IPS-20b (cell line): ENCODE data around the gene PSMG4.
A peak's percentile ranks its signal among the peaks of the same experiment; 100 is the strongest.

ENCODE experiments used
- H3K27ac ChIP-seq: one replicate; pipeline ENCODE4 v1.5.1; 2013; ENCODE audit warnings: low read length
- H3K27me3 ChIP-seq: 2 replicates; pipeline ENCODE4 v1.6.1; 2013; ENCODE audit warnings: mild to moderate bottlenecking, low read length, inconsistent platforms; ENCODE audit not compliant: insufficient read depth
- H3K36me3 ChIP-seq: 2 replicates; pipeline ENCODE4 v1.6.1; 2013; ENCODE audit warnings: low read depth, mild to moderate bottlenecking, inconsistent platforms, low read length, moderate library complexity; ENCODE audit not compliant: insufficient read depth
- H3K4me1 ChIP-seq: 2 replicates; pipeline ENCODE4 v1.6.1; 2013; ENCODE audit warnings: mild to moderate bottlenecking, control low read depth, inconsistent platforms, low read length, moderate library complexity; ENCODE audit not compliant: insufficient read depth
- H3K4me3 ChIP-seq: 2 replicates; pipeline ENCODE4 v1.5.1; 2013; ENCODE audit warnings: mild to moderate bottlenecking, low read length, inconsistent platforms
- H3K9ac ChIP-seq: 2 replicates; pipeline ENCODE4 v1.6.1; 2013; ENCODE audit warnings: low read depth, mild to moderate bottlenecking, inconsistent platforms, low read length, moderate library complexity
- H3K9me3 ChIP-seq: 2 replicates; pipeline ENCODE4 v1.6.1; 2013; ENCODE audit warnings: mild to moderate bottlenecking, low read depth, low read length, inconsistent platforms; ENCODE audit not compliant: insufficient read depth

PSMG4 gene

DNA sequence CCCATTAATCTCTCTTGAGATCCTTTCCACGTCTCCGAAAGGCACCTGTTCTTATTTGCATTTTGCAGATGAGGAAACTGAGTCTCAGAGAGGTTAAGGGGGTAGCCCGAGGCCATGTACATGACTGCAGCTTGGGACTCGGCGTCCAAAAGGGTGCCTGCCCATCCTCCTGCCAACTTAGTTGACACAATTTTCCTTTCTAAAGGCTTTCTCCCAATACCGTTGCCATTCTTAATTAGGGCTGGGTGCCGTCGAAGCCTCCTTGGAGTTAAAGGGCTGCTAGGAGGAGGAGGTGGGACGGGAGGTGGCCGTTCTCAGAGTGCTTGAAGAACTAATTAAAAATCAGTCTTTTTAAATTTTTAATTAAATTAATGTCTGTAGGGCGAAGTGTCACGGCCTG is 546 bp upstream of the PSMG4 start:
- Histone ChIP-seq H3K27me3 (no peaks in the 10 kb centered on the region), H3K4me1 (peaks cover 9% of the 10 kb centered on the region), H3K9ac (no peak overlapping the region), H3K36me3 (peaks cover 16% of the 10 kb centered on the region; the same call in 1 of the 2 replicates), H3K9me3 (no peaks in the 10 kb centered on the region), H3K27ac (no peak overlapping the region), H3K4me3 (peak overlapping the region; percentile 78; the same call in 1 of the 2 replicates)

DNA sequence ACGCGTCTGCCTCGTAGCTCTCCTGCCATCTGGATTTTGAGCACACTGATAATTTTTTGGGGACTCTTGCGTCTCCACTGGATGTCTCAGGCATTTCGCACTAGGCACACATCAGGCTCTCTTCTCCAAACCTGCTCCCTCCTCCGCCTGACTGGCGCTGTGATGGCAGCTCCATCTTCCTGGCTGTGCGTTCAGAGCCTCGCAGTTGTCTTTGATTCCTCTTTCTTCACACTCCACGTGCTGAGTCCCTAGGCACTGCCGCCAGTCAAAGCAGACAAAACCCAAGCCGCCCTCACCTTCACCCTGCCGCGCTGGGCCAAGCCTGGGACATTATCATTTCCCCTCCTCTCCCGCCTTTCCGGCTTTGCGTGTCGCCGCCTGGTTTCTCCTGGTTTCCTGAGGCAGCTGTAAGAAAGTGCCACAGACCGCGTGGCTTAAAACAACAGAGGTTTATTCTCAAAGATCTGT is 778 bp downstream of the PSMG4 start:
- Histone ChIP-seq H3K9ac (peak overlapping the region; percentile 80), H3K27ac (no peak overlapping the region), H3K27me3 (no peaks in the 10 kb centered on the region), H3K4me1 (peaks cover 9% of the 10 kb centered on the region), H3K9me3 (no peaks in the 10 kb centered on the region), H3K4me3 (peak overlapping the region; percentile 78), H3K36me3 (peaks cover 30% of the 10 kb centered on the region)

DNA sequence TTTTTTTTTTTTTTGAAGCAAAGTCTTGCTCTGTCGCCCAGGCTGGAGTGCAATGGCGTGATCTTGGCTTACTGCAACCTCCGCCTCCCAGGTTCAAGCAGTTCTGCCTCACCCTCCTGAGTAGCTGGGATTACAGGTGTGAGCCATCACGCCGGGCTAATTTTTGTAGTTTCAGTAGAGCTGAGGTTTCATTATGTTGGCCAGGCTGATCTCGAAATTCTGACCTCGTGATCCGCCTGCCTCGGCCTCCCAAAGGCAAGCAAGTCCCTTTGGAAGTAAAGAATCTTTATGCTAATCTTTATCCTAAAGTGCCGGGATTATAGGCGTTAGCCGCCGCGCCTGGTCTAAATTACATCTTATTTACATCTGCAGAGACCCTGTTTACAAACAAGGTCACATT is 1.5 kb downstream of the PSMG4 start:
- Histone ChIP-seq H3K4me3 (peak overlapping the region; percentile 43), H3K9me3 (no peaks in the 10 kb centered on the region), H3K4me1 (peaks cover 9% of the 10 kb centered on the region), H3K27me3 (no peaks in the 10 kb centered on the region), H3K36me3 (peaks cover 37% of the 10 kb centered on the region), H3K27ac (no peak overlapping the region), H3K9ac (peak overlapping the region; percentile 27; the same call in 1 of the 2 replicates)

DNA sequence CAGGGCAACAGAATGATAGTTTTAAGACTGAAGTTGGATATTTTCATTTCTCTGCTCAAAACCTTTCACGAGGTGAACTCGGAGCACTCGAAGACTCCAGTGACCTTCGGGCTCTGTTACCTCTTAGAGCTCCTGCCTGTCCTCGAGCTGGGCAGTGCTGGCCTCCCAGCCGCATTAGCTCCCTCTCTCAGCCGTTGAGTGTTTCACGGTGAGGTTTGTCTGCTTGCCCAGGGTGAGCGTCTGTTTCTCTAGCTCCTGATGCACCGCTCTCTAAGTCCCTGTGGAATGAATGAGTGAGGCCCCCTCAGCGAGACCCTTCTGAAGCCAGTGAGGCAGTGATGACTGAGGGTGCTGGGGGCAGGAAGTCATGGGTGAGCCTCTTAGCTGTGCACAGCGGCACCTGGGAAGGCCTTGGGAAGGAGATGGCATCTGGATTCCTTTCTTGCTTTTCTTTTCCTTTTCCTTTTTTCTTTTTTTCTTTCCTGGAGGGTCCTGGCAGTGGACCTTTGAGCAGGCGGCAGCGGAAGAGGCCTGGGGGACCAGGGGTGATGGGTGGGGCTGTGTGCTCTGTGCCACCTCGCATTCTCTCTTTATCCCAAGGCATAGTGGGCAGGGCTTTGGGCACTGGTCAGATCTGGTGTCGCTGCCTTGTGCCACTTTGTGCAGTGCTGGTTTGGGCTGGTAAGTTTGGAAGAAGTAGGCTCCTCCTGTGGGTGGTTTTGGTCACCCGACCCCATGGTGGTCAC is 2.2 kb downstream of the PSMG4 start:
- H3K9me3 ChIP-seq = no peaks in the 10 kb centered on the region
- peaks cover 43% of the 10 kb centered on the region for H3K36me3 ChIP-seq
- peaks cover 9% of the 10 kb centered on the region for H3K4me1 ChIP-seq
- peak overlapping the region; percentile 43 for H3K4me3 ChIP-seq
- no peak overlapping the region for H3K27ac ChIP-seq
- peak overlapping the region; percentile 27; the same call in 1 of the 2 replicates for H3K9ac ChIP-seq
- no peaks in the 10 kb centered on the region for H3K27me3 ChIP-seq

DNA sequence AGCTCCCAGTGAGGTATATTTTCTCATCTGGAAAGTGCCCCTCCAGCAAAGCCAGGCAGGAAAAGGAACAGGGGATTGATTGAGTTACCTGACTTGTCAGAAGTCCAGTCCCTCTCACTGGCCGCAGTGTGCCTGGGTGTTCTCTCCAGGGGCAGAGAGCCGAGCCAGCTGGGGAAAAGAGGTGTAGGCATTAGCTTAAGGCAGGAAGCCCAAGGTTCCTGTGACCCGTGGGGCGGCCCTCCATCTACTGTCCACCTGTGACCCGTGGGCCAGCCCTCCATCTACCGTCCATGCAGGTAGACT is 2.7 kb downstream of the PSMG4 start:
- Histone ChIP-seq H3K36me3 (peaks cover 43% of the 10 kb centered on the region), H3K27ac (no peak overlapping the region), H3K27me3 (no peaks in the 10 kb centered on the region), H3K9ac (no peak overlapping the region), H3K4me1 (peaks cover 9% of the 10 kb centered on the region), H3K9me3 (no peaks in the 10 kb centered on the region), H3K4me3 (no peak overlapping the region)

DNA sequence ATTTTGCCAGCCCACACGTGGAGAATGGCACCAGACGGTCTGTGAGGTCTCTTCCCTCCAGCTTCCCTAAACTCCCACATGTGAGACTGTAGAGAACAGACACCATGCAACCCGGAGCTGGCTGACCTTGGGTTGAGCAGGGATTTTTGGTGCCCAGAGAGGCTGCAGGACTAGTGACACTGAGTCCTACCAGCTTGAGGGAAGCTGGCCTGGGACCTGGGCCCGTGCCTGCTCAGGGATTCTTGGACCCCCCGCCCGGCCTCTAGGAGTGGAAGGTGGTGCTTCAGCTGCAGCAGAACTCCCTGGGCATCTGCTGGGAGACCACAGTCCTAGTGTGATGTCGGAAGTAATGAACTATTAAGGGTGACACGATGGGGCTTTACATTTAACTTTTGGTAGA is 3.2 kb downstream of the PSMG4 start:
- Histone ChIP-seq H3K4me1 (peaks cover 9% of the 10 kb centered on the region), H3K27ac (no peak overlapping the region), H3K27me3 (no peaks in the 10 kb centered on the region), H3K9me3 (no peaks in the 10 kb centered on the region), H3K4me3 (no peak overlapping the region), H3K36me3 (peaks cover 43% of the 10 kb centered on the region), H3K9ac (no peak overlapping the region)

DNA sequence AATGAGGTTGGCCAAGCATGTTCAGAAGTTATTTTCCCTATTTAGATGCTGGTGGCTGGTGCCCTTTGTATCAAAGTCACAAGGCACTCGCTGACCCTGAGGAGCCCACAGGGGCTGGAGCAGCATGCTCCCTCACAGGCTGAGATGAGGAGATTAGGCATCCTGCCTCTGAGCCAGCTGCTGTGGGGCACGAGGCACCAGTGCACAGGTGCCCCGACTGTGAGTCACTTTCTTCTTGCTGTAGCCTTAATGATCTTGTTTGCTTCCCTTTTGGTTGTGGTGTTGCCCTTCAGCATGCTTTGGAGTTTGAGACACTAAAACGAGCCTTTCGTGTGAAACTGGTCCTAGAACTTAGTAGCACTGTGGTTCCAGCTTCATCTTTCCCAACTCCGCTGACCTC is 4.3 kb downstream of the PSMG4 start:
- H3K36me3 ChIP-seq = peaks cover 51% of the 10 kb centered on the region
- H3K27ac ChIP-seq = no peak overlapping the region

DNA sequence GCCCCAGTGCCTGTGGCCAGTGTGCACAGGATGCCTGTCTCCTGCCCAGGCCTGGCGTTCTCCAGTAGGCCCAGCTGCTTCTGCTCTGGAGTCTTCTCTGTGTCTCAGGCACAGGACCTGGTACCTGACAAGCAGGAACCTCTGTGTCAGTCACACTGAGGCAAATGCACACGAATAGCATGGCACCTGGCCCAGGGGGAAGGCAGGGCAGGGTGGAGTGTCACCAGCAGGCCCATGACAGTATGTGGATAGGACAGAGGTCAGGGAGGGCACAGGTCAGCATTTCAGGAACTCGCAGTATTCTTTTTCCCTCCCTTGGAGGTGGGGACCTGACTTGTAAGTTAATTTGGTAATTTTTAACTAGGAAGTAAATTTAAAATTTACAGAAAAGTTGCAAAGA is 5.6 kb downstream of the PSMG4 start:
- Histone ChIP-seq H3K9ac (no peak overlapping the region), H3K27ac (no peak overlapping the region), H3K4me3 (no peak overlapping the region), H3K9me3 (no peaks in the 10 kb centered on the region), H3K27me3 (no peaks in the 10 kb centered on the region), H3K36me3 (peaks cover 64% of the 10 kb centered on the region), H3K4me1 (peaks cover 9% of the 10 kb centered on the region)

More for the DNA sequence above, 4.3 kb downstream of the PSMG4 start:
- no peak overlapping the region for H3K9ac ChIP-seq
- no peaks in the 10 kb centered on the region for H3K27me3 ChIP-seq
- H3K9me3 ChIP-seq = no peaks in the 10 kb centered on the region
- H3K4me1 ChIP-seq = peaks cover 9% of the 10 kb centered on the region
- H3K4me3 ChIP-seq = no peak overlapping the region

DNA sequence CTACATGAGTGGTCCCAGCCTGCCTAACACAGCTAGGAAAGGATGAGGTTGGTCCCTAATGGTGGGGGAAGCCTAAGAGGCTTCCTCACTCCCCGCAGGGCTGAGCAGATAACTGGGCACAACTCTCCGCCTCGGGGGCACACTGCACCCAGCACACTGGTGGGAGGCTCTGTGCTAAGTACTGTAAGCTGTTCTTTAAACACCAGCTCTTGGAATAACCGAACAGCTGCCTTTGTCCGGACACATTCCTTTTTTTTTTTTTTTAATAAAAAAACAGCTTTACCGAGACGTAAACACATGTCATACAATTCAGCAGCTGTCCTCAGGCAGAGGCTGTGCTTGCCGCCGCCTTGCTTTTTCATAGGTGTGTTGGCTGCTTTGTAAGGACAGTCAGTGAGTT is 6.9 kb downstream of the PSMG4 start:
- Histone ChIP-seq H3K4me1 (peaks cover 5% of the 10 kb centered on the region; the same call in 1 of the 2 replicates), H3K9ac (no peak overlapping the region), H3K4me3 (no peak overlapping the region), H3K27ac (no peak overlapping the region), H3K36me3 (peaks cover 77% of the 10 kb centered on the region), H3K27me3 (no peaks in the 10 kb centered on the region), H3K9me3 (no peaks in the 10 kb centered on the region)

DNA sequence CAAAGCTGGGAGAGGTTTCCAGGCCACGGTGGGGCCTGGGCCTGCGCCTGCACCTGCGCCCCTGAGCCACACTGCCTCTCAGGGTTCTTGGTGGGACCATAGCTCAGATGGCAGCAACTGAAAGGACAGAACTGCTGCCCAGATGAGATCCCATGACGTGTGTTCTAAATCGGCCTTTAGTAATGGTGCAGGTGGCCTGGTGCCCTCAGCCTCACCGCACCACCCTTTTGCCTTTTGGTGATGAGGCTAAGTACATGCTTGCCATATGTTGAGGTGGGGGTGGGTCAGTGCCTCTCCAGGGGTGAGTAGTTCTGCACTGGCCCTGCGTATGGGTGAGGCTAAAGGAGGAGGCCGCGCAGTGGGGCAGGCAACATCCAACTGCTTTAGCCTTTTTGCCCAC is 7.4 kb downstream of the PSMG4 start:
- Histone ChIP-seq H3K4me1 (no peaks in the 10 kb centered on the region), H3K9ac (no peak overlapping the region), H3K36me3 (peaks cover 79% of the 10 kb centered on the region), H3K27ac (no peak overlapping the region), H3K4me3 (no peak overlapping the region), H3K9me3 (no peaks in the 10 kb centered on the region), H3K27me3 (no peaks in the 10 kb centered on the region)

DNA sequence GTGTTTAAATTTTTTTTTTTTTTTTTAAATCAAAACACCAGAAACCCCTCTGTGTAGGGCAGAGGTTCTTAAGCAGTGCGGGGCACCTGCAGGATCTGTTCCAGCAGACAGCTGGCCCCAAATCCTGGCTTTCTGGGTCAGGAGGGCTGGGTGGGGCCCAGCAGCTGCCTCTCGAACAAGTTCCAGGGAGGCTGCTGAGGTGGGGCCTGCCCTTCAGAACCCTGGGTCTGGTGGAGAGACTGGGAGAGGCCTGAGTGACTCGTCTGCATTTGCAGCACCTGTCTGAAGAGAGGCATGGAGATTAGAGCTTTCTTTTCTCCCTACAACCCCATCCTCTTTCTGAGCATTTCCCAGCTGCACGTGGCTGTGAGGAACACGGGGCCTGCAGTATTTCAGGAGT is 8.4 kb downstream of the PSMG4 start:
- Histone ChIP-seq H3K27me3 (no peaks in the 10 kb centered on the region), H3K27ac (no peak overlapping the region), H3K4me3 (no peak overlapping the region), H3K36me3 (peaks cover 80% of the 10 kb centered on the region), H3K9ac (no peak overlapping the region), H3K4me1 (no peaks in the 10 kb centered on the region), H3K9me3 (no peaks in the 10 kb centered on the region)

DNA sequence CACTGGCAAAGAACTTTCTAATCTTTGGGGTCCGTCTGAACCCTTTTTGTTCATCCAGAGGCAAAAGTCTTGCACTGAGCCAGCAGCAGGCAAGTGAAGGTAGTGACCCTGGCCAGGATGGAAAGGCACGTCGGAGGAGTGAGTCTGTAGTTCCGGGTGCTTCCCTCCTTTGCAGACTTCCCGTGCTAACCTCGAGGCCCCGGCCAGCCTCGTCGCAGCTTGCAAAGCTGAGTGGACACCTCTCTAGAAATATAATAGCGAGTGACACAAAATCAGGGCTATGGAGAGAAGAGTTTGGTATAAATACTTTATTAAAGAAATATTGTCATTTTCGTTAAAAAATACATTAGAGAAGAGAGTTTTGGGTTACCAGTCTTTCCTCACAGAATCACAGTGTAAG is 9.9 kb downstream of the PSMG4 start:
- Histone ChIP-seq H3K27me3 (no peaks in the 10 kb centered on the region), H3K9me3 (no peaks in the 10 kb centered on the region), H3K4me3 (no peak overlapping the region), H3K4me1 (no peaks in the 10 kb centered on the region), H3K36me3 (peaks cover 81% of the 10 kb centered on the region), H3K9ac (no peak overlapping the region), H3K27ac (no peak overlapping the region)
